Motor neuron (in vitro differentiated cells): ENCODE measurements around the gene NRG2. TPM values are rescaled to one million over a fixed set of nuclear protein-coding genes. Genes with fewer than 3 reads are reported as not detected.

Experiments used
- ATAC-seq, 8 experiments: fragments of 200-7000 bp; cut with Tn5 transposase; replicated peaks in 6 of 8; 2 replicates each; pipeline ENCODE4 v1.8.0; 2021; ENCODE audit warnings: mild to moderate bottlenecking in 8 of 8, moderate library complexity in 8 of 8
- H3K27ac ChIP-seq, 2 donors: fragments of 250-450 bp; sonication (Bioruptor Pico); 2 replicates each; pipeline ENCODE4 v1.9.0; 2021; ENCODE audit warnings: antibody characterized with exemption in 2 of 2, mild to moderate bottlenecking in 2 of 2, moderate library complexity in 1 of 2
- H3K4me1 ChIP-seq, 2 donors: fragments of 250-450 bp; sonication (Bioruptor Pico); replicated peaks in 1 of 2; 2 replicates each; pipeline ENCODE4 v1.6.1; 2021; ENCODE audit warnings: antibody characterized with exemption in 2 of 2, mild to moderate bottlenecking in 2 of 2, moderate library complexity in 1 of 2
- H3K4me3 ChIP-seq, 5 donors: fragments of 250-450 bp; sonication (Bioruptor Pico); 2 replicates each; pipeline ENCODE4 v1.9.0; 2021; ENCODE audit warnings: antibody characterized with exemption in 5 of 5, mild to moderate bottlenecking in 5 of 5, moderate library complexity in 4 of 5
- WGBS, 10 experiments: fragments of 450-650 bp; shearing (Covaris generic); methylation state at CpG; one replicate each; pipeline ENCODE4 v1.0.0; 2022; 5-methylcytosine and 5-hydroxymethylcytosine counted together
- in situ Hi-C, 9 experiments: fragments of 400-800 bp; cut with MboI; loops; one replicate each; pipeline ENCODE4 v1.15.0; 2021; ENCODE audit warnings: low sequenced_read_pairs in 9 of 9, low pct_unique_long_range_greater_than_20kb in 2 of 9; ENCODE audit not compliant: unreplicated experiment in 9 of 9
- total RNA-seq, 8 experiments: library from RNA; unstranded; fragments of 300-600 nt; gene quantifications; 2 replicates each; pipeline versions ENCODE4 v1.2.3 to v1.2.4, GENCODE V29; 2022

The NRG2 gene
- total RNA-seq = 1 to 10 TPM in 2 of 8 experiments, under 1 TPM in 5, not detected in 1; 0.28 to 1.8 (median 0.71) TPM

- in situ Hi-C loops = no loop called here
- ATAC-seq = peak; percentile 73 to 97 (median 93)
- 0% methylated on average over 1 to 25 of the region's 82 CpGs; no CpG with 5 or more reads in 4 of the 10 experiments for WGBS, 10 experiments
- Histone ChIP-seq H3K27ac (no peak within 1 kb of the TSS), H3K4me1 (peaks cover 4 to 6% of the 10 kb centered on the region in 2 donors), H3K4me3 (peak within 1 kb of the TSS; percentile 44 to 56 (median 52))
Measured at GRCh38 chr5:140042643-140043507, at the start of gene NRG2. TSS of gene NRG2 (minus strand) at chr5:140043299.

GRCh38 chr5:140090251-140090650 is 47.2 kb upstream of the NRG2 start:
- in situ Hi-C loops = no loop called here
- no peak overlapping the region for H3K4me3 ChIP-seq
- WGBS, 10 experiments = 15 to 67% (median 50%) methylated on average over 1 of the region's 1 CpG; no CpG with 5 or more reads in 3 of the 10 experiments
- H3K4me1 ChIP-seq = no peaks in the 10 kb centered on the region
- no peak overlapping the region for H3K27ac ChIP-seq
- ATAC-seq = no peak

GRCh38 chr5:140084541-140084940 is 41.4 kb upstream of the NRG2 start:
- in situ Hi-C loops = no loop called here
- no peak overlapping the region for H3K27ac ChIP-seq
- no peaks in the 10 kb centered on the region for H3K4me1 ChIP-seq
- WGBS, 10 experiments = 0 to 56% (median 22%) methylated on average over 1 to 4 of the region's 4 CpGs; no CpG with 5 or more reads in 1 of the 10 experiments
- H3K4me3 ChIP-seq = no peak overlapping the region
- ATAC-seq = peak in 3 of 8 experiments; percentile 54 to 84 (median 71)

GRCh38 chr5:140083650-140084049 is 40.6 kb upstream of the NRG2 start:
- WGBS, 10 experiments = 8 to 83% (median 50%) methylated on average over 1 of the region's 1 CpG; no CpG with 5 or more reads in 1 of the 10 experiments
- in situ Hi-C loops = no loop called here

GRCh38 chr5:140083120-140083519 is 40.0 kb upstream of the NRG2 start:
- WGBS, 10 experiments = 0 to 80% (median 50%) methylated on average over 1 of the region's 1 CpG; no CpG with 5 or more reads in 1 of the 10 experiments
- no peaks in the 10 kb centered on the region for H3K4me1 ChIP-seq
- ATAC-seq = no peak
- no peak overlapping the region for H3K4me3 ChIP-seq
- in situ Hi-C loops = no loop called here
- no peak overlapping the region for H3K27ac ChIP-seq

More at GRCh38 chr5:140083650-140084049, 40.6 kb upstream of the NRG2 start:
- no peak overlapping the region for H3K27ac ChIP-seq
- H3K4me3 ChIP-seq = no peak overlapping the region
- ATAC-seq = no peak
- H3K4me1 ChIP-seq = no peaks in the 10 kb centered on the region

- no peak overlapping the region for H3K27ac ChIP-seq
- no peak for ATAC-seq
- WGBS, 10 experiments = 23 to 83% (median 50%) methylated on average over 1 to 2 of the region's 2 CpGs; no CpG with 5 or more reads in 1 of the 10 experiments
- in situ Hi-C loops = loop anchor here in 2 of 9 experiments (10.0 kb wide), 1 partner anchor 78 kb away; no protein-coding TSS in a partner anchor
- no peaks in the 10 kb centered on the region for H3K4me1 ChIP-seq
- no peak overlapping the region for H3K4me3 ChIP-seq
Measured at GRCh38 chr5:140076788-140077187, 33.7 kb upstream of the NRG2 start.

- no peak overlapping the region for H3K4me3 ChIP-seq
- no peaks in the 10 kb centered on the region for H3K4me1 ChIP-seq
- H3K27ac ChIP-seq = no peak overlapping the region
- 80 to 100% (median 94%) methylated on average over 1 of the region's 1 CpG; no CpG with 5 or more reads in 4 of the 10 experiments for WGBS, 10 experiments
- ATAC-seq = no peak
- in situ Hi-C loops = loop anchor here in 2 of 9 experiments (10.0 kb wide), 1 partner anchor 79 kb away; no protein-coding TSS in a partner anchor
Measured at GRCh38 chr5:140076142-140076541, 33.0 kb upstream of the NRG2 start.

GRCh38 chr5:140075371-140075770 is 32.3 kb upstream of the NRG2 start:
- in situ Hi-C loops = loop anchor here in 2 of 9 experiments (10.0 kb wide), 1 partner anchor 79 kb away; no protein-coding TSS in a partner anchor
- 34 to 75% (median 57%) methylated on average over 2 of the region's 2 CpGs; no CpG with 5 or more reads in 5 of the 10 experiments for WGBS, 10 experiments
- no peak for ATAC-seq
- no peaks in the 10 kb centered on the region for H3K4me1 ChIP-seq
- H3K4me3 ChIP-seq = no peak overlapping the region
- no peak overlapping the region for H3K27ac ChIP-seq

- WGBS, 10 experiments = 0 to 25% (median 7%) methylated on average over 4 of the region's 4 CpGs
- Histone ChIP-seq H3K27ac (no peak overlapping the region), H3K4me1 (no peaks in the 10 kb centered on the region), H3K4me3 (no peak overlapping the region)
- no peak for ATAC-seq
- in situ Hi-C loops = loop anchor here in 6 of 9 experiments (10.0 to 25.0 kb wide), 2 partner anchors 82 to 89 kb away; no protein-coding TSS in a partner anchor
Measured at GRCh38 chr5:140073296-140073695, 30.2 kb upstream of the NRG2 start.

GRCh38 chr5:140072812-140073211 is 29.7 kb upstream of the NRG2 start:
- Histone ChIP-seq H3K4me1 (no peaks in the 10 kb centered on the region), H3K4me3 (no peak overlapping the region), H3K27ac (no peak overlapping the region)
- 19 to 57% (median 50%) methylated on average over 2 to 10 of the region's 10 CpGs for WGBS, 10 experiments
- ATAC-seq = no peak
- in situ Hi-C loops = loop anchor here in 6 of 9 experiments (10.0 to 25.0 kb wide), 2 partner anchors 82 to 89 kb away; no protein-coding TSS in a partner anchor

GRCh38 chr5:140060816-140061215 is 17.7 kb upstream of the NRG2 start:
- 0 to 63% (median 40%) methylated on average over 1 of the region's 1 CpG; no CpG with 5 or more reads in 2 of the 10 experiments for WGBS, 10 experiments
- Histone ChIP-seq H3K4me3 (no peak overlapping the region), H3K4me1 (no peaks in the 10 kb centered on the region), H3K27ac (no peak overlapping the region)
- in situ Hi-C loops = loop anchor here in 4 of 9 experiments (25.0 kb wide), 1 partner anchor 101 kb away; no protein-coding TSS in a partner anchor
- ATAC-seq = no peak

- 51 to 93% (median 73%) methylated on average over 2 to 5 of the region's 5 CpGs; no CpG with 5 or more reads in 1 of the 10 experiments for WGBS, 10 experiments
Measured at GRCh38 chr5:140058212-140058932, 15.3 kb upstream of the NRG2 start.

More at GRCh38 chr5:140058212-140058932, 15.3 kb upstream of the NRG2 start:
- Histone ChIP-seq H3K4me3 (no peak overlapping the region), H3K4me1 (no peaks in the 10 kb centered on the region), H3K27ac (no peak overlapping the region)
- in situ Hi-C loops = loop anchor here in 4 of 9 experiments (25.0 kb wide), 1 partner anchor 104 kb away; no protein-coding TSS in a partner anchor
- no peak for ATAC-seq
